Measurements from ENCODE around the gene PRKAG2. TPM values are rescaled to one million over a fixed set of nuclear protein-coding genes. Genes with fewer than 3 reads are reported as not detected.

The PRKAG2 gene
- total and polyA plus RNA-seq, 2 of the 8 experiments (the other 6 are each of a cell fraction or from before 2014, with no cell fraction given) = 7.5 to 18.1 TPM

DNA sequence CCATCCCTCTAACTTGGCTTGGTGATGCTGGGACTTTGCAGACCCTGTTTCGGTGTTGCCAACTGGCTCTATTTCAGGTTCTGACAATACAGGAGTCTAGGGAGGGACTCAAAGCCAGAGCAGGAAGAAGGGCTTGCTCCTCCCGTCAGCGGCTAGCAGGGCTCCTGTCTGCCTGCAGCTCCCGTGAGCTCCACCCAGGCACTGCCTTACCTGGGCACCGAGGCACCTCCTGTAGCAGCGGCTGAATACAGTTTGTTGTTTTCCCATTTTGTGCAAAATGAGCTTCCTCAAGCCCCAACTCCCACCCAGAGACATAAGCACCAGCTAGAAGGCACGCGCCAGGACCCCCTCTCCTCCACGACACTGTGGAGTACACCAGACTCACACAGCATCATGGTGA, 287.9 kb downstream of the PRKAG2 start (continued):
- TF ChIP-seq, protein P1, sequence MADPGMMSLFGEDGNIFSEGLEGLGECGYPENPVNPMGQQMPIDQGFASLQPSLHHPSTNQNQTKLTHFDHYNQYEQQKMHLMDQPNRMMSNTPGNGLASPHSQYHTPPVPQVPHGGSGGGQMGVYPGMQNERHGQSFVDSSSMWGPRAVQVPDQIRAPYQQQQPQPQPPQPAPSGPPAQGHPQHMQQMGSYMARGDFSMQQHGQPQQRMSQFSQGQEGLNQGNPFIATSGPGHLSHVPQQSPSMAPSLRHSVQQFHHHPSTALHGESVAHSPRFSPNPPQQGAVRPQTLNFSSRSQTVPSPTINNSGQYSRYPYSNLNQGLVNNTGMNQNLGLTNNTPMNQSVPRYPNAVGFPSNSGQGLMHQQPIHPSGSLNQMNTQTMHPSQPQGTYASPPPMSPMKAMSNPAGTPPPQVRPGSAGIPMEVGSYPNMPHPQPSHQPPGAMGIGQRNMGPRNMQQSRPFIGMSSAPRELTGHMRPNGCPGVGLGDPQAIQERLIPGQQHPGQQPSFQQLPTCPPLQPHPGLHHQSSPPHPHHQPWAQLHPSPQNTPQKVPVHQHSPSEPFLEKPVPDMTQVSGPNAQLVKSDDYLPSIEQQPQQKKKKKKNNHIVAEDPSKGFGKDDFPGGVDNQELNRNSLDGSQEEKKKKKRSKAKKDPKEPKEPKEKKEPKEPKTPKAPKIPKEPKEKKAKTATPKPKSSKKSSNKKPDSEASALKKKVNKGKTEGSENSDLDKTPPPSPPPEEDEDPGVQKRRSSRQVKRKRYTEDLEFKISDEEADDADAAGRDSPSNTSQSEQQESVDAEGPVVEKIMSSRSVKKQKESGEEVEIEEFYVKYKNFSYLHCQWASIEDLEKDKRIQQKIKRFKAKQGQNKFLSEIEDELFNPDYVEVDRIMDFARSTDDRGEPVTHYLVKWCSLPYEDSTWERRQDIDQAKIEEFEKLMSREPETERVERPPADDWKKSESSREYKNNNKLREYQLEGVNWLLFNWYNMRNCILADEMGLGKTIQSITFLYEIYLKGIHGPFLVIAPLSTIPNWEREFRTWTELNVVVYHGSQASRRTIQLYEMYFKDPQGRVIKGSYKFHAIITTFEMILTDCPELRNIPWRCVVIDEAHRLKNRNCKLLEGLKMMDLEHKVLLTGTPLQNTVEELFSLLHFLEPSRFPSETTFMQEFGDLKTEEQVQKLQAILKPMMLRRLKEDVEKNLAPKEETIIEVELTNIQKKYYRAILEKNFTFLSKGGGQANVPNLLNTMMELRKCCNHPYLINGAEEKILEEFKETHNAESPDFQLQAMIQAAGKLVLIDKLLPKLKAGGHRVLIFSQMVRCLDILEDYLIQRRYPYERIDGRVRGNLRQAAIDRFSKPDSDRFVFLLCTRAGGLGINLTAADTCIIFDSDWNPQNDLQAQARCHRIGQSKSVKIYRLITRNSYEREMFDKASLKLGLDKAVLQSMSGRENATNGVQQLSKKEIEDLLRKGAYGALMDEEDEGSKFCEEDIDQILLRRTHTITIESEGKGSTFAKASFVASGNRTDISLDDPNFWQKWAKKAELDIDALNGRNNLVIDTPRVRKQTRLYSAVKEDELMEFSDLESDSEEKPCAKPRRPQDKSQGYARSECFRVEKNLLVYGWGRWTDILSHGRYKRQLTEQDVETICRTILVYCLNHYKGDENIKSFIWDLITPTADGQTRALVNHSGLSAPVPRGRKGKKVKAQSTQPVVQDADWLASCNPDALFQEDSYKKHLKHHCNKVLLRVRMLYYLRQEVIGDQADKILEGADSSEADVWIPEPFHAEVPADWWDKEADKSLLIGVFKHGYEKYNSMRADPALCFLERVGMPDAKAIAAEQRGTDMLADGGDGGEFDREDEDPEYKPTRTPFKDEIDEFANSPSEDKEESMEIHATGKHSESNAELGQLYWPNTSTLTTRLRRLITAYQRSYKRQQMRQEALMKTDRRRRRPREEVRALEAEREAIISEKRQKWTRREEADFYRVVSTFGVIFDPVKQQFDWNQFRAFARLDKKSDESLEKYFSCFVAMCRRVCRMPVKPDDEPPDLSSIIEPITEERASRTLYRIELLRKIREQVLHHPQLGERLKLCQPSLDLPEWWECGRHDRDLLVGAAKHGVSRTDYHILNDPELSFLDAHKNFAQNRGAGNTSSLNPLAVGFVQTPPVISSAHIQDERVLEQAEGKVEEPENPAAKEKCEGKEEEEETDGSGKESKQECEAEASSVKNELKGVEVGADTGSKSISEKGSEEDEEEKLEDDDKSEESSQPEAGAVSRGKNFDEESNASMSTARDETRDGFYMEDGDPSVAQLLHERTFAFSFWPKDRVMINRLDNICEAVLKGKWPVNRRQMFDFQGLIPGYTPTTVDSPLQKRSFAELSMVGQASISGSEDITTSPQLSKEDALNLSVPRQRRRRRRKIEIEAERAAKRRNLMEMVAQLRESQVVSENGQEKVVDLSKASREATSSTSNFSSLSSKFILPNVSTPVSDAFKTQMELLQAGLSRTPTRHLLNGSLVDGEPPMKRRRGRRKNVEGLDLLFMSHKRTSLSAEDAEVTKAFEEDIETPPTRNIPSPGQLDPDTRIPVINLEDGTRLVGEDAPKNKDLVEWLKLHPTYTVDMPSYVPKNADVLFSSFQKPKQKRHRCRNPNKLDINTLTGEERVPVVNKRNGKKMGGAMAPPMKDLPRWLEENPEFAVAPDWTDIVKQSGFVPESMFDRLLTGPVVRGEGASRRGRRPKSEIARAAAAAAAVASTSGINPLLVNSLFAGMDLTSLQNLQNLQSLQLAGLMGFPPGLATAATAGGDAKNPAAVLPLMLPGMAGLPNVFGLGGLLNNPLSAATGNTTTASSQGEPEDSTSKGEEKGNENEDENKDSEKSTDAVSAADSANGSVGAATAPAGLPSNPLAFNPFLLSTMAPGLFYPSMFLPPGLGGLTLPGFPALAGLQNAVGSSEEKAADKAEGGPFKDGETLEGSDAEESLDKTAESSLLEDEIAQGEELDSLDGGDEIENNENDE (IDR thresholded peaks at IDR 0.05; ENCODE audit: insufficient replicate concordance, low read length) = no peak
- TF ChIP-seq FOSL1 (IDR thresholded peaks at IDR 0.05; ENCODE audit: insufficient read depth, low read depth, low read length) = no peak
- TF ChIP-seq PHF8 (conservative IDR thresholded peaks at IDR 0.05; ENCODE audit: low read depth, low read length) = no peak
- TF ChIP-seq SP2 (IDR thresholded peaks at IDR 0.05; ENCODE audit: low read length) = no peak
- no peak for TF ChIP-seq BRCA1 (IDR thresholded peaks at IDR 0.05; ENCODE audit: low read depth, low read length)
- no peak for TF ChIP-seq SUZ12 (IDR thresholded peaks at IDR 0.05; ENCODE audit: low read length)
- TF ChIP-seq BCL11A (IDR thresholded peaks at IDR 0.05; ENCODE audit: low read depth in 2 of 2, low read length in 2 of 2) = no peak
- TF ChIP-seq GTF2F1 (IDR thresholded peaks at IDR 0.05; ENCODE audit: borderline replicate concordance, low read depth, low read length) = no peak
- no peak for TF ChIP-seq RNF2 (IDR thresholded peaks at IDR 0.05; ENCODE audit: borderline replicate concordance, low read depth, low read length, missing control alignments, poor library complexity, severe bottlenecking)
- no peak for TF ChIP-seq YY1 (IDR thresholded peaks at IDR 0.05; ENCODE audit: low read depth, low read length)
- no peak for TF ChIP-seq SIRT6 (IDR thresholded peaks at IDR 0.05; ENCODE audit: low read length)
- TF ChIP-seq EGR1 (IDR thresholded peaks at IDR 0.05; ENCODE audit: borderline replicate concordance, low read depth, low read length) = no peak

Measured in H1 (cell line).